Caco-2 (cell line): ENCODE data around the gene MRPL27. TPM values are rescaled to one million over a fixed set of nuclear protein-coding genes. Genes with fewer than 3 reads are reported as not detected.

Experiments
- BruUV-seq: library from RNA; stranded (reverse); fragments of 400-500 nt; replicated peaks from 2 replicates; lab custom pipeline; 2021; lab: Mats Ljungman, UMichigan
- CTCF ChIA-PET: fragments of 300-600 bp; sonication (Branson Sonifier 250); formaldehyde crosslinking; loops from one replicate; lab custom pipeline; 2022; ENCODE audit warnings: antibody characterized with exemption; lab: Charles Lee
- POLR2A ChIA-PET: fragments of 300-600 bp; sonication (Branson Sonifier 250); formaldehyde crosslinking; loops from one replicate; lab custom pipeline; 2022; ENCODE audit warnings: antibody characterized with exemption; lab: Charles Lee
- DNase-seq, 2 experiments: peaks; one replicate each; pipeline versions ENCODE4 v3.0.0 to v3.0.0-alpha.2; 2020 to 2022
- H3K27me3 ChIP-seq: replicated peaks from 2 replicates; pipeline ENCODE4 v1.6.0; 2011; ENCODE audit warnings: low read length; ENCODE audit not compliant: control insufficient read depth, insufficient read depth
- H3K36me3 ChIP-seq: 2 replicates; pipeline ENCODE4 v1.5.1; 2011; ENCODE audit warnings: low read length; ENCODE audit not compliant: control insufficient read depth, insufficient read depth
- H3K4me1 ChIP-seq: fragments of 250-450 bp; sonication (Bioruptor Pico); 2 replicates; pipeline ENCODE4 v1.5.1; 2020; ENCODE audit warnings: mild to moderate bottlenecking
- H3K4me3 ChIP-seq: 2 replicates; pipeline ENCODE4 v1.5.1; 2011; ENCODE audit warnings: low read depth, mild to moderate bottlenecking, control low read depth, low read length
- H3K9me3 ChIP-seq: fragments of 250-450 bp; sonication (Bioruptor Pico); 2 replicates; pipeline ENCODE4 v1.5.1; 2020; ENCODE audit warnings: mild to moderate bottlenecking, moderate library complexity
- H3K27ac Mint-ChIP-seq: one replicate; pipeline ENCODE4 v1.8.0; 2022; ENCODE audit warnings: mixed read lengths; ENCODE audit not compliant: unreplicated experiment
- H3K27me3 Mint-ChIP-seq: one replicate; pipeline ENCODE4 v1.8.0; 2022; ENCODE audit warnings: mixed read lengths; ENCODE audit not compliant: insufficient read depth, unreplicated experiment
- H3K36me3 Mint-ChIP-seq: one replicate; pipeline ENCODE4 v1.8.0; 2022; ENCODE audit warnings: mild to moderate bottlenecking, mixed read lengths; ENCODE audit not compliant: insufficient read depth, unreplicated experiment
- H3K4me1 Mint-ChIP-seq: one replicate; pipeline ENCODE4 v1.8.0; 2022; ENCODE audit warnings: low read depth, mixed read lengths; ENCODE audit not compliant: unreplicated experiment
- H3K4me3 Mint-ChIP-seq: one replicate; pipeline ENCODE4 v1.8.0; 2022; ENCODE audit warnings: mild to moderate bottlenecking, moderate library complexity, mixed read lengths; ENCODE audit not compliant: unreplicated experiment
- H3K9me3 Mint-ChIP-seq: one replicate; pipeline ENCODE4 v1.8.0; 2022; ENCODE audit warnings: mixed read lengths; ENCODE audit not compliant: unreplicated experiment
- intact Hi-C: fragments of 100-400 bp; cut with micrococcal nuclease; formaldehyde crosslinking; loops from one replicate; pipeline ENCODE4 v1.10.0; 2022; ENCODE audit not compliant: unreplicated experiment
- total RNA-seq: library from RNA; stranded (reverse); gene quantifications from 2 replicates; pipeline ENCODE4 v1.2.3, GENCODE V29; 2022
- TF ChIP-seq, protein P1 (sequence below), 2 experiments: fragments of 200-600 bp in 1 of 2; IDR thresholded peaks; 1 replicate in 1 of 2; 2 replicates in 1 of 2; pipeline versions ENCODE4 v1.5.1 to v1.8.0; 2011 to 2022; ENCODE audit warnings: antibody characterized with exemption in 1 of 2, control low read depth in 1 of 2, inconsistent platforms in 1 of 2, low read depth in 1 of 2, low read length in 1 of 2, mild to moderate bottlenecking in 1 of 2, moderate library complexity in 1 of 2; ENCODE audit not compliant: insufficient read depth in 1 of 2, severe bottlenecking in 1 of 2, unreplicated experiment in 1 of 2

MRPL27 gene
- total RNA-seq, 1 experiment from 2014 or later = 196 TPM

DNA sequence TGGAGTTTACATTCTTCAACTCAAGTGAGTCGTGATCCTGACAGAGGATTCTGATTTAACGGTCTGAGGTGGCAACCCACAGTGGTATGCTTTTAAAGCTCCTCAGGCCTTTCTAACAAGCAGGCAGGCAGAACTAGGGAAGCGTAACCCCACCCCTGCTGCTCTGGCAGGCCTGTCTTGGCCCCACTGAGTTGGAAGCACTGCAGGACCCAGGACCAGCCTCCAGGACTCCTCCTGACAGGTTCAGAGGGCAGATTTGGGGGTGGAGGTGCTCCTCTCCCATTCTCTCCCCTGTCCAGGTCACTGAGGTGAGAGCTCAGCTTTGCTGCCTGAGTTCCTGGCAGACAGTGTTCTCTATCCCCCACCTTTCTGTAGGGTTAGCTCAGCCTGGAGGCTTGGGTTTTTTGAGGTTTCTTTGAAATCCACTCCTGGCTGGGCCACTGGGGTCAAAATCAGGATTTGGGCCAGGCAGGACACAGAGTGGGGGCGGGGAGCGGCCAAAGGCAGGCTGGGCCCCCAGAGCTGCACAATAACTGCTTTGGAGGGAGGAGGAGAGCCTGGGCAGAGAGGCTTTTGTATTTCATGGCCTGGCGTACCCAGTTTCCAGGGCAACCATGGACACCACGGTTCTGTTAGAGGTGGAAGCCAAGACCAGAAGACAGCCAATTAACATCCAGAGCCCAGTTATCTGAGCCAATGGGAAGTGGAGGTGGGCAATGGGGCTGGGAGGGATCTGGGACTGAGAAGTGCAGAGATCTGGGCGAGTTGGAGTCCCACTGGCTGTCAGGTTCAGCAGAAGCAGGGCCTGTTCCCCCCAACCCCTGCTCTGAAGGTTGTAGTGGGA is 9.5 kb downstream of the MRPL27 start:
- H3K27ac Mint-ChIP-seq = peak overlapping the region; percentile 46
- TF ChIP-seq, protein P1, sequence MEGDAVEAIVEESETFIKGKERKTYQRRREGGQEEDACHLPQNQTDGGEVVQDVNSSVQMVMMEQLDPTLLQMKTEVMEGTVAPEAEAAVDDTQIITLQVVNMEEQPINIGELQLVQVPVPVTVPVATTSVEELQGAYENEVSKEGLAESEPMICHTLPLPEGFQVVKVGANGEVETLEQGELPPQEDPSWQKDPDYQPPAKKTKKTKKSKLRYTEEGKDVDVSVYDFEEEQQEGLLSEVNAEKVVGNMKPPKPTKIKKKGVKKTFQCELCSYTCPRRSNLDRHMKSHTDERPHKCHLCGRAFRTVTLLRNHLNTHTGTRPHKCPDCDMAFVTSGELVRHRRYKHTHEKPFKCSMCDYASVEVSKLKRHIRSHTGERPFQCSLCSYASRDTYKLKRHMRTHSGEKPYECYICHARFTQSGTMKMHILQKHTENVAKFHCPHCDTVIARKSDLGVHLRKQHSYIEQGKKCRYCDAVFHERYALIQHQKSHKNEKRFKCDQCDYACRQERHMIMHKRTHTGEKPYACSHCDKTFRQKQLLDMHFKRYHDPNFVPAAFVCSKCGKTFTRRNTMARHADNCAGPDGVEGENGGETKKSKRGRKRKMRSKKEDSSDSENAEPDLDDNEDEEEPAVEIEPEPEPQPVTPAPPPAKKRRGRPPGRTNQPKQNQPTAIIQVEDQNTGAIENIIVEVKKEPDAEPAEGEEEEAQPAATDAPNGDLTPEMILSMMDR (IDR thresholded peaks at IDR 0.05; ENCODE audit: insufficient read depth in 1 of 2, low read depth in 1 of 2, low read length in 1 of 2, severe bottlenecking in 1 of 2, unreplicated experiment in 1 of 2) = no peak
- Histone ChIP-seq H3K4me1 (no peaks in the 10 kb centered on the region; the same call in 1 of the 2 replicates), H3K9me3 (no peaks in the 10 kb centered on the region), H3K36me3 (peaks cover 16% of the 10 kb centered on the region), H3K4me3 (no peak overlapping the region), H3K27me3 (no peaks in the 10 kb centered on the region)
- BruUV-seq = no TSS peak
- peaks cover 10% of the 10 kb centered on the region for H3K4me1 Mint-ChIP-seq
- H3K4me3 Mint-ChIP-seq = no peak overlapping the region
- no peaks in the 10 kb centered on the region for H3K9me3 Mint-ChIP-seq
- peak in 1 of 2 experiments; percentile 54 for DNase-seq
- peaks cover 70% of the 10 kb centered on the region for H3K36me3 Mint-ChIP-seq
- ChIA-PET POLR2A (interaction anchor here (0.6 to 3.5 kb wide), 4 partner anchors 17 to 163 kb away, joined by 3 to 14 read pairs (median 11); partner anchors contain the start of genes LRRC59 and XYLT2), CTCF (interaction anchor here (0.6 to 4.8 kb wide), 12 partner anchors 10 to 163 kb away, joined by 3 to 65 read pairs (median 8); partner anchors contain the start of genes EME1, LRRC59, MRPL27 and RSAD1)
- no peaks in the 10 kb centered on the region for H3K27me3 Mint-ChIP-seq
- intact Hi-C loops = loop anchor here (10.0 kb wide), 1 partner anchor 331 kb away; no protein-coding TSS in a partner anchor

DNA sequence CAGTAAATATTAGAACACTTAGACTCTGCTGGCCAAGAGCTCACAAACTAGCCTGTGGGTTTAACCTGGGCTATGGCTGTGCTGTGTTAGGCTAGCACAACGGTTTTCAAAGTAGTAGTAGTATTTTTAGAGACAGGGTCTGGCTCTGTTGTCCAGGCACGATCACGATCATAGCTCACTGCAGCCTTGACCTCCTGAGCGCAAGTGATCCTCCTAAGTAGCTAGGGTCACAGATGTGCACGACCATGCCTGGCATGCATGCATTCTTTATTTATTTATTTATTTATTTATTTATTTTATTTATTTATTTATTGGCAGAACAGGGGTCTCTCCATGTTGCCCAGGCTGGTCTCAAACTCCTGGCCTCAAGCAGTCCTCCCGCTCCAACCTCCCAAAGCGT is 10.3 kb downstream of the MRPL27 start:
- Mint-ChIP-seq H3K9me3 (no peaks in the 10 kb centered on the region), H3K36me3 (peaks cover 67% of the 10 kb centered on the region), H3K4me1 (peaks cover 10% of the 10 kb centered on the region), H3K4me3 (no peak overlapping the region), H3K27ac (peak overlapping the region; percentile 23), H3K27me3 (no peaks in the 10 kb centered on the region)
- peak in 1 of 2 experiments; percentile 35 for DNase-seq
- H3K9me3 ChIP-seq = no peaks in the 10 kb centered on the region
- intact Hi-C loops = loop anchor here (1.0 to 10.0 kb wide), 3 partner anchors 16 to 332 kb away; partner anchors contain the start of gene XYLT2
- H3K36me3 ChIP-seq = peaks cover 15% of the 10 kb centered on the region
- H3K27me3 ChIP-seq = no peaks in the 10 kb centered on the region
- no peaks in the 10 kb centered on the region; the same call in 1 of the 2 replicates for H3K4me1 ChIP-seq
- no peak overlapping the region for H3K4me3 ChIP-seq
- BruUV-seq = no TSS peak
- ChIA-PET CTCF (interaction anchor here (0.5 to 4.8 kb wide), 23 partner anchors 8 to 685 kb away, joined by 3 to 65 read pairs (median 5); partner anchors contain the start of genes EME1, LRRC59, MRPL27 and RSAD1), POLR2A (interaction anchor here (0.6 to 3.5 kb wide), 7 partner anchors 16 to 159 kb away, joined by 3 to 14 read pairs (median 3); partner anchors contain the start of genes LRRC59 and XYLT2)
- TF ChIP-seq, protein P1 (IDR thresholded peaks at IDR 0.05; ENCODE audit: insufficient read depth in 1 of 2, low read depth in 1 of 2, low read length in 1 of 2, severe bottlenecking in 1 of 2, unreplicated experiment in 1 of 2) = no peak
